ENCODE results near the gene SLC26A9.
A peak's percentile ranks its signal among the peaks of the same experiment; 100 is the strongest.
"Not testable (repeated sequence)": the region's sequence is repeated elsewhere in the genome, so short reads cannot be mapped to it uniquely, and the experiment has no call there.

Gene SLC26A9

GRCh38 chr1:205923651-205924459 lies 19.4 kb downstream of the SLC26A9 start:
- no peak for DNase-seq

GRCh38 chr1:205922806-205923205 lies 20.4 kb downstream of the SLC26A9 start:
- no peak for DNase-seq

GRCh38 chr1:205922314-205922713 lies 20.9 kb downstream of the SLC26A9 start:
- DNase-seq = no peak

- no peak for DNase-seq
Measured at GRCh38 chr1:205921570-205921909, 21.7 kb downstream of the SLC26A9 start.

- DNase-seq = no peak
Measured at GRCh38 chr1:205920861-205921569, 22.2 kb downstream of the SLC26A9 start.

GRCh38 chr1:205920159-205920558 lies 23.1 kb downstream of the SLC26A9 start:
- no peak for DNase-seq

- peak; percentile 62 for DNase-seq
Measured at GRCh38 chr1:205918955-205919746, 24.1 kb downstream of the SLC26A9 start.

GRCh38 chr1:205917466-205918238 lies 25.6 kb downstream of the SLC26A9 start:
- DNase-seq = no peak

GRCh38 chr1:205916541-205916940 lies 26.7 kb downstream of the SLC26A9 start:
- no peak for DNase-seq

GRCh38 chr1:205915354-205915990 lies 27.8 kb downstream of the SLC26A9 start:
- no peak for DNase-seq

GRCh38 chr1:205914730-205915129 lies 28.5 kb downstream of the SLC26A9 start:
- DNase-seq = no peak

GRCh38 chr1:205914155-205914507 lies 29.1 kb downstream of the SLC26A9 start:
- DNase-seq = no peak

GRCh38 chr1:205913451-205914154 lies 29.7 kb downstream of the SLC26A9 start:
- DNase-seq = no peak

GRCh38 chr1:205907794-205908193 lies 35.5 kb downstream of the SLC26A9 start:
- no peak for DNase-seq

- not testable (repeated sequence) for DNase-seq
Measured at GRCh38 chr1:205905095-205905494, 38.2 kb downstream of the SLC26A9 start.

GRCh38 chr1:205896351-205896750 lies 46.9 kb downstream of the SLC26A9 start:
- DNase-seq = no peak

GRCh38 chr1:205894119-205894518 lies 49.1 kb downstream of the SLC26A9 start:
- not testable (repeated sequence) for DNase-seq

GRCh38 chr1:205892175-205892574 lies 51.1 kb downstream of the SLC26A9 start:
- not testable (repeated sequence) for DNase-seq

GRCh38 chr1:205891481-205891880 lies 51.8 kb downstream of the SLC26A9 start:
- not testable (repeated sequence) for DNase-seq

- DNase-seq = not testable (repeated sequence)
Measured at GRCh38 chr1:205890631-205891030, 52.6 kb downstream of the SLC26A9 start.

GRCh38 chr1:205889706-205890105 lies 53.5 kb downstream of the SLC26A9 start:
- DNase-seq = not testable (repeated sequence)
